ENCODE data around the gene NBEAL2. TPM values are rescaled to one million over a fixed set of nuclear protein-coding genes. Genes with fewer than 3 reads are reported as not detected.

The NBEAL2 gene
- total RNA-seq, 1 experiment from 2014 or later: 16.3 TPM

DNA sequence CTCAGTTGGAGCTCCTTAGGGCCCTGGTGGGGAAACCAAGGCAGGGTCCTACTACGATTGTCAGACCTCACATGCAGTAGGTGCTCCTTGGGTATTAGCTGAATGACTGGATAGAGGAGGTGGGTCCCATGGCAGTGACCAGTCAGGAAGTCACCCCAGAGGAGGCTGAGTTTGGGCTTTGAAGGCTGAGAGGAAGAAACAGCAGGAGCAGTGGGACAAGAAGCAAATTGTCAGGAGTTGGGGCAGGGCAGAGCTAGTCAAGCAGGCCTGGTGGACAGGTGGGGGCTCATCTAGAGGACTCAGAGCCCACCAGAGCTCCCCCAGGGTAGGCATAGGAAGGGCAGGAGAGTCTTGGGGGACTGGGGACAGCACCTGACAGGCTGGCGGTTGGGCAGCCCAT is 3.1 kb downstream of the NBEAL2 start:
- DNase-seq (ENCODE audit: extremely low read depth, low read depth): no peak

DNA sequence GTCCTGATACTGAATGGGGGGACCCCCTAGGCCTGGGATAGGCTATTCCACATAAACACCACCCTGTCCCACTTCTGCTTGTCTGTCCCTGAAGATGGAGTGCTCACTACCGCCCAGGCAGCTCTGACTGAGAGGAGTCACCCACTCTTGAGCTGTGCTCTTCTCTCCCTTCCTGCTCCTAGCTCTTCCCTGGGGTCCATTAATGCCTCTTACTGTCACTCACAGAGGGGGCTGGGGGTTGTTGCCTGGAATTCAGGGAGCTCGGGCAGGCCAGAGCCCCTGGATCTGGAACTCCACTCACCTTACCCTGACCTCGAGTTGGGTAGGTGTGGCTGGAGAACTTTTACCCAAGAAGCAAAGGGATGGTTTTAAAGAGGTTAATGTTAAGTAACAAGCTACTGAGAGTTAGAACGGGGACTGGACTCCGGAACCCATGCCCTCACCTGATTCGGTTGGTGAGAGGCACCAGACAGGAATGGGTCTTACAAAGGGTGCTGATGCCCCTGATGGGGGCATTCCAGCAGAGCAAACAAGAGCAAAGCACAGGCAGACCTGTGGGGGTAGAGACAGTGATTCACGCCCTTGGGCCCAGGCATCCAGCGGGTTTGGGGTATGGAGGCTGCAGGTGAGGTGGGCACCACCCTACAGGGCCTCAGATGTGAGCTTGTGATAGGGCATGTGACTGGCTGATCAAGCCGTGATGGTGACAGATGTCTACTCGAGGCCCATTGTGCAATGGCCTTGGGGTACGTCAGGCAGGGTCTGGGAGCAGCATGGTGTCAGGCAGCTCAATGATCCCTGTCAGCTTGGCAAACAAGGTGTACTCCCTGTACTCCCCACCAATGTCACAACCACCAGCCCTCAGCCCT is 5.4 kb downstream of the NBEAL2 start:
- DNase-seq (ENCODE audit: extremely low read depth, low read depth): no peak

DNA sequence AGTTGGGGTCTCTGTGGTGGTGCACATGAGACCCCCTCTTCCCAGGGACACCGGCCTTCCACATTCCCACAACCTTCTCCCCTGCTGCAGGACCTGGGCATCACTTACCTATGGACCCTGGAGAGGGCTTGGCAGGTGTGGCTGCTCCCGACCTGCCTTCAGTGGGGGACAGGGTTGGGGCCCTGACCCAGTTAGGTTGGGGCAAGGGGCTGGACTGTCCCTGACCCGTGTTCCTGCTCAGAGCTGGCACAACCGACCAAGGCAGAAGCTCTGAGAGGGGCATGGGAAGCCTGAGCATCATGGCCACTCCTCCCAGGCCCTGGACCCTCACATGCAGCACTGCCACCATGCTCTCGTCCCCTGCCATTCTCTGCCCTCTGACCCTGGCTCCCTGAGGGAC is 6.1 kb downstream of the NBEAL2 start:
- no peak for DNase-seq (ENCODE audit: extremely low read depth, low read depth)

DNA sequence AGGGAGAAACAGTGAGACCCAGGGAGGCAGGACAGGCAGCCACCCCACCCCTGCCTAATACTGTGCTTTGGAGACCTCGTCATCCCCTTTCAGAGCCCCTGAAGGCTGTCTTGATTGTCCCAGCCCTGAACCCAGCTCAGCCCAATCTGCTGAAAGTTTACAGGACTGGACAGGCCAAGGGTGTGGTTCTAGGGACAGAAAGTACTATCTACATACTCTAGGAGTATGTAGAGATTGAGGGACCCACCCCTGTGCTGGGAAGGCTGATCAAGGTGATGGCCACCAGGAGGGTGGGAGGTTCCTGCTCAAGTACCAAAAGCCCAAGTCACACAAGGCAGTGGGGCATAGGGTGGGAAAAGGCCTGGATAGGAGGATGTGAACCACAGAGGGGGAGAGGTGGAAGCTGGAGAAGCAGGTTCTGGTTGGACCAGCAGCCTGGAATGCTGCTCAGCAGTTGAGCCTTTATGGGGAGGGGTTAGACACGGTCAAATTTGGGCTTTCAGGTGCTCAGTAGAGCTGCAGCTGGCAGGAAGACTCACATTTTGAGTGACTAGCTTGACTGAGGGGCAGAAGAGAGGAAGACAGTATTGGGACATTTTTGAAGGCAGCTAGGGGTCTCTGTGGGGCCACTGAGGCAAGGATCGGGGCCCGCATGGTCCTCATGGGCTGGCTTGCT is 6.7 kb downstream of the NBEAL2 start:
- no peak for DNase-seq (ENCODE audit: extremely low read depth, low read depth)

DNA sequence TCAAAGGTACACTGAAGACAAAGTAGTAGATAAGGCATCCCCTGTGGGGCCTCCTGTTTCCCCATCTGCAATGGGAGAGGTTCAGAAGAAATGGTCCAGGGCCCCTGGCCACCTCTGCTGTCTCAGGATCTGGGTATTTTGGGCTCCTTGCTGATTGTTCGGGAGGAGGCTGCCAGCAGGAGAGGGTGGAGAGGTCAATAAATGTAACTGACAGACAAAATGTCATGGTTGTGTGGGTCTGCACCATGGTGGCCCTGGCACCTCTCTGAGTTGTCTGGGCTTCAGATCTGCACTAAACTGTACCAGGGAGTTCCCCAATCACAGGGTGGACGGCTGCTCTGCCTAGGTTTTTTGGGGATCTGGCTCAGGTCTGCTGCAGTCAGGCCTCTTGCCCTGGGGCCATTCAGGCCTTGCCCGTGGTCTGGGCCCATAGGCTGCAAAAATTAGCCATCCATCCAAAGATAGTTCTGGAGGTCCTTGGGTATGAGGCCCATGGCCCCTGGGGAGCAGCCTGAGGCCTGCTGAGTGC is 7.4 kb downstream of the NBEAL2 start:
- no peak for DNase-seq (ENCODE audit: extremely low read depth, low read depth)

DNA sequence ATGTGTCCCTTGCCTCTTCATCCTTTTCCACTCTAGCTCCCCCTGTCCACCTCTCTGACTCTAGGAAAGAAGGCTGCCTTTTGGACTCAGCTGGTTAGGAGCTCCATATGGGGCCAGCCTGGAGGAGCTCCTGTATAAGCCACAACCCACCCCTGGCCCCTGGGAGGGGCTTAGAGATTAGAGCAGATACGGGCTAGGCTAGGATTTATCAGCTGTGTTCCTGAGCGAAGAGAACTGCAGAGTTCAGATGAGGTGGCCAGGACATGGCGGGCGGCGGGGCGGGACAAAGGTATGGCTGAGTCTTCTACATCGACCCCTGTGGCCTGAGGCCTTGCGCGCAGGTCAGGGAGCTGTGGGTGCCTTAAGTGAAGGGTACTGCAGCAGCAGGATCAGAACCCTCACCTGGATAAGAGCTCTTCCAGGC is 7.9 kb downstream of the NBEAL2 start:
- no peak for DNase-seq (ENCODE audit: extremely low read depth, low read depth)

DNA sequence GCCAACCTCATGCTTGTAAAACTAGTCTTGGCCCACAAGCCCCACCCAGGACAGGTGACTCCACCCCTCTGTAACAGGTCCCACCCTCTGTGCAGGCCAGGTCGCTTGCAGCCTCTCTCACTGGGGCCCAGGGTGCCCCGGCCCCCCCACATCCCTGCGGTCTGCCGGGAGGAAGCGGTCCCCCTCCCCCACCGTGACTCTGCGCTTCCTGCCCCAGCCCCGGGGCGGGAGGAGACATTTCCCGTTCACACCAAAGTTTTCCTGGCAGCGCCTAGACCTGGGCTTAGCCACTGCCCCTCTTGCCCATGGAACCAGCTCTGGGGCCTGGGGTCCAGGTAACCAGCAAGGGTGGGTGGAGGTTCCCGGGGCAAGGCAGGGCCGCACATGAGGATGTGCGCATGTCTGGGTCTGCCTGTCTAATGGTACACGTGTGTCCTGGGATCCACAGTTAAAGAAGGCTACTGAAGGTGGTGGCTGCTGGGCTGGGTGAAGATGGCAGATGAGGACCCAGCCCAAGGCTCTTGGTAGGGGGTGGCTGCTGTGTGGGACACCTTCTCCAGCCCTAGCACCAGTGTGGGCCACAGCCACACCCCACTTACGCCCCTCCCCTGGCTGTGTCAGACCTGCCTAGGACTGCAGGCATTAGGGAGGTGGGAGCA is 8.4 kb downstream of the NBEAL2 start:
- DNase-seq (ENCODE audit: extremely low read depth, low read depth): peak; percentile 26

DNA sequence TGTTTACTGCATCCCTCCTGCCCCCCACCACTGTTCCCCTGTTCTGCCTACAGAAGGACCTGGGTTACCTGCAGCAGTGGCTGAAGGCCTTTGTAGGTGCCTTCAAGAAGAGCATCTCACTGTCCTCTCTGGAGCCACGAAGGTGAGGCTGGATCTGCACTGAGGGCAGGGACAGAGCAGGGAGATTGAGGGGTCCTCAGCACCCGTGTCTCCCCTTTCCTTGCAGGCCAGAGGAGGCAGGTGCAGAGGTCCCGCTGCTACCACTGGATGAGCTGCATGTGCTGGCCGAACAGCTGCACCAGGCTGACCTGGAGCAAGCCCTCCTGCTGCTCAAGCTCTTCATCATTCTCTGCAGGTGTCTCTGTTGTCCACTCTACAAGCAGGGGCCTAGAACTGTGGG is 9.2 kb downstream of the NBEAL2 start:
- DNase-seq (ENCODE audit: extremely low read depth, low read depth): no peak

DNA sequence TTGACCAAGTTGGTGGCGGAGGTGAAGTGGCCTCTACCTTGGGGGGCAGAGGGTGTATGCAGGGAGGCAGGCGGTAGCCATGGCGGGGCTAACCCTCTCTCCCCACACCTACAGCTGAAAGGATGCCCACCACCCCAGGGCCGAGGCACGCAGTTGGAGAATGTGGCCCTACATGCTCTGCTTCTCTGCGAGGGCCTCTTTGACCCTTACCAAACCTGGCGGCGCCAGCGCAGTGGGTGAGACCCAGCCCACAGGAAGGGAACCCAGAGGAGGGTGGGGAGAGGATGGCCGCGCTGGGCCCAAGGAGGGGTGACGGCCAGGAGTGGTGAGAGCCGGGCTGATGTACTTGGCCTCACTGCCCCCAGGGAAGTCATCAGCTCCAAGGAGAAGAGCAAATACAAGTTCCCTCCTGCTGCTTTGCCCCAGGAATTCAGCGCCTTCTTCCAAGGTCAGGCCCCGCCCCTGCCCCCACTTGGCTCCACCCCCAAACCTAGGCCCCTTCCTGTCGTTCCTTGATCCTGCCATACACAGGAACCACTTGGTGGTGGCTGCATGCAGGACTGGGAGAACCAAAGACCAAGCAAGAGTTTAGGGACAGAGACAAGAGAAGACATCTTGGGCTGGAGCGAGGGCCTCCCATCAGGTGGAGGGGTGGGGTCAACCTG is 9.8 kb downstream of the NBEAL2 start:
- DNase-seq (ENCODE audit: extremely low read depth, low read depth): no peak

DNA sequence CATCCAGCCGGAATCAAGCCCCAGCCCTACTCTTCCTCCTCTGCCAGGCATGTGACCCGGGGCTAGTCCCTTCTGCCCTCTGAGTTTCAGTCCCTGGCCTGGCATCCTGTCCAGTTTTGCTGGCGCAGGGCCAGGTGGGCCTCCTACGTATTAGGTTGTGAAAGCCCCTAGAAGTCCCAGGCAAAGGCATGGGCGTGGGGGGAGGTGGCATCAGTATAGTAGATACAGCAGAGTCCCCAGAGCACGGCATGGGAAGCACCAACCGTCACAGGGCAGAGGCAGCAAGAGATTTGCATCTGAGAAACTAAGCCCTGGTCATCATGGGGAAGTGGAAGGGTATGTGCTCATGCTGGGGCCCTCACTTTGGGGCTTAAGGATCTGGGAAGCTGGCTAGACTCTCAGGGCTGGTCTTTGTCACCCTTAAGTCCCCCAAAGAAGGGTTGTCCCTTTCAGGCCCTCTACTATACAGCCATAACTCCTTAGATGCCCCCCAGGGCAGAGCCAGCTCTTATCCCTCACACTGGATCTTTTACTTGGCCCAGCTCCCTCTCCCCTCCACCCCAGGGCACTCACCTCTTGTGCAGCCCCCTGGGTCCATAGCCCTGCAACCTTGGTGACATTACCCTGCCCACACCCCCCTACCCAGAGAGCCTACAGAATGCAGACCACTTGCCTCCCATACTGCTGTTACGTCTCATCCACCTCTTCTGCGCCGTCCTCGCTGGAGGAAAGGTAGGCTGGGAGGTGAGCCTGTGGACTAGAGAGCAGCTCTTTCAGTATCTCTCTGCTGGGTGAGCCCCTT is 11.3 kb downstream of the NBEAL2 start:
- DNase-seq (ENCODE audit: extremely low read depth, low read depth): no peak

DNA sequence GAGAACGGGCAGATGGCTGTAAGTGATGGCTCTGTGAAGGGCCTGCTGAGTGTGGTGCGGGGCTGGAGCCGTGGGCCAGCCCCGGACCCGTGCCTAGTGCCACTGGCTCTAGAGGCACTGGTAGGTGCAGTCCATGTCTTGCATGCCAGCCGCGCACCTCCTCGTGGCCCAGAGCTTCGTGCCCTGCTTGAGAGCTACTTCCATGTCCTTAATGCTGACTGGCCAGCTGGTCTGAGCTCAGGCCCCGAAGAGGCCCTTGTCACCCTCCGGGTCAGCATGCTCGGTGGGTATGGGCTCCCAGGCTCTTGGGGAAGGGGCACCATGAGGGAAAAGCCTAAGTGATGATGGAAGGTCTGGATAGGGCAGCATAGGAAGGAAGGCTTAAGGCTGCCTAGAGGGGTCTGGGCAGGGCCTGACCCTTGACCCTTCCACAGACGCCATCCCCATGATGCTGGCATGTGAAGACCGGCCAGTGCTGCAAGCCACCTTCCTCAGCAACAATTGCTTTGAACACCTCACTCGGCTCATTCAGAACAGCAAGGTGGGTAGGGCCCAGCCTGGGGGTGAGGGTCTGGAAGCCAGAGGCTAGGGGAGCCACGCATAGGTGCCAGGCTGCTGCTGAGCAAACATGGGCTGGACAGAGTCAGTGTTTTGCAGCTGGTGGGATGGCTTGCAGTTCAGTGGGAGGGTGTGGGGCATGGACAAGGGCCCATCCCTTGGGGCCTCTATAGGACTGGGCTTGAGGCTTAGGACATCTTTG is 12.1 kb downstream of the NBEAL2 start:
- no peak for DNase-seq (ENCODE audit: extremely low read depth, low read depth)

DNA sequence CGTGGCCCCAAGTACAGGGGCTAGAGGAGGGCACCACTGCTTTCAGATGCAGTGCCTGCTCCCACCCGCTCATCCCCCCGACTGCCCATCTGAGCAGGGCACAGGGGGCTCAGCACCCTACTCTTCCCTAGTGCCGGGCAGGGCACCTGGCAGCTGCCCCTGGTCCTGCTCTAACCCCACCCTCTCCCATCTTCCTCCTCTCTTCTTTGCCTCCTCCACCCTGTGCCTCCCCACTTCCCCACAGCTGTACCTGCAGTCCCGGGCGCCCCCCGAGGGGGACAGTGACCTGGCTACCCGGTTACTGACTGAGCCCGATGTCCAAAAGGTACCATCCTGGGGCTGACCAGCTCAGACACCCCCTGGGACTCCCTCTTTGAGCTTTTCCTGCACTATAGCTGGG is 12.8 kb downstream of the NBEAL2 start:
- DNase-seq (ENCODE audit: extremely low read depth, low read depth): no peak

DNA sequence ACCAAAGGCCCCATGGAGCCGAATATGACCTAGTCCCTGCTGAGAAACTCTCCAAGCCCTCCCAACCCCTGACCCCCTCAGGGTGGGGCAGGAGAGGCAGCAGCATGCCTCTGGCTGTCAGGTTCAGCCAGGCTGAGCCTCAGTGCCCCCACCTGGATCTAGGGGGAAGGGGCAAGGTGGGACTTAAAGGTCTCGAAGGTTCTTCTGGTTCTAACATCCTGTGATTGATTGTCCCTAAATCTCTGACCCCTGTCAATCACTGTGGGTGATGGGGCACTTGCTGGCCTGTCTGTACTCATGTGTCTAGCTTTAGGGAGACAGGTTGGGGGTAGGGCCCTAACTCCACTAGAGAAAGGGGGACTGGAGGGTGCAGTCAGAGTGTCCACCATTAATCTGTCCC is 13.8 kb downstream of the NBEAL2 start:
- no peak for DNase-seq (ENCODE audit: extremely low read depth, low read depth)

DNA sequence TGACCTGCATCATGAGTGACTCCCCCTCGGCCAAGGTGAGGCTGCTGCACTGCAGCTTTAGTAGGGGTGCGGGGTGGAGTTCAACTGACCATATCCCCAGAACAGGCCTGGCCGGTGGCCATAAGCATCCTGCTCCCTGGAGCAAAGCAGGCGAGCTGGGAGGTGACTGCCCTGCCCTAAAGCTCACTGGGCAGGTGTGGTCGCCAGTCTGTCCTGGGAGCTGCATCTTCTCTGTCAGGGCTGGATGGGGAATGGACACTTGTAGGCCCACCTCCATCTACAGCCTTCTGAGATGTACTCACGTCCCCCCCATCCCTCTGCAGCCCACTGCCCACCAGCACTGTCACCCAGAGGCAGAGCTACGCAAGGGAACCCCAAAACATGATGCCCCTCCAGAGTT is 14.5 kb downstream of the NBEAL2 start:
- DNase-seq (ENCODE audit: extremely low read depth, low read depth): no peak

DNA sequence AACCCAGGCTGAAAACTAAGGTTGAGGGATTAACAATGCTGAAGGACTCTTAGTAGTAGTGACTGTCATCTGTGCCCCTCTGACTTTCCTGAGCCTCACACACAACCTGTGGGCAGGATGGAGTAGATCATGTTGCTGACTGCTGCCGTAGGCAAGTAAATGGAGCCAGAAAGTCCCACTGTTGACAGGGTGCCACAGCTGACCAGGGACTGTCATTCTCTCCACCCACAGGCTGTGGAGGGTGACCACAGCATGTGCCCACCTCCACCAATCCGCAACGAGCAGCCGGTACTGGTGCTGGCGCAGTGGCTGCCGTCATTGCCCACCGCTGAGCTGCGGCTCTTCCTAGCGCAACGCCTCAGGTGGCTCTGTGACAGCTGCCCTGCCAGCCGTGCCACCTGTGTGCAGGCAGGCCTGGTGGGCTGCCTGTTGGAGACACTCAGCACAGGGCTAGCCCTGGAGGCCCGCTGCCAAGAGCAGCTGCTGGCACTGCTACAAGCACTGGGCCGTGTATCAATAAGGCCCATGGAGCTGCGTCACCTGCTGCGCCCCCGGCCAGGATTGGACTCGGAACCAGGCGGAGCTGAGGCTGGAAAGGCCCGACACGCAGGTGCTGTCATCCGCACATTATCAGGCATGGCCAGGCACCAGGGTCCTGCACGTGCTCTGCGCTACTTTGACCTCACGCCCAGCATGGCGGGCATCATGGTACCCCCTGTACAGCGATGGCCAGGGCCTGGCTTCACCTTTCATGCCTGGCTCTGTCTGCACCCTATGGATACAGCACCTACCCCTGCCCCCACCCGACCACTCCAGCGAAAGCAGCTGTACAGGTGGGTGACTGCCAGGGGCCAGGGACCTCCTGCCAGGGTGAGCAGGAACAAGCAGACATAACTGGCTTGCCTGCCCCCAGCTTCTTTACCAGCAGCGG is 15.6 kb downstream of the NBEAL2 start:
- no peak for DNase-seq (ENCODE audit: extremely low read depth, low read depth)

DNA sequence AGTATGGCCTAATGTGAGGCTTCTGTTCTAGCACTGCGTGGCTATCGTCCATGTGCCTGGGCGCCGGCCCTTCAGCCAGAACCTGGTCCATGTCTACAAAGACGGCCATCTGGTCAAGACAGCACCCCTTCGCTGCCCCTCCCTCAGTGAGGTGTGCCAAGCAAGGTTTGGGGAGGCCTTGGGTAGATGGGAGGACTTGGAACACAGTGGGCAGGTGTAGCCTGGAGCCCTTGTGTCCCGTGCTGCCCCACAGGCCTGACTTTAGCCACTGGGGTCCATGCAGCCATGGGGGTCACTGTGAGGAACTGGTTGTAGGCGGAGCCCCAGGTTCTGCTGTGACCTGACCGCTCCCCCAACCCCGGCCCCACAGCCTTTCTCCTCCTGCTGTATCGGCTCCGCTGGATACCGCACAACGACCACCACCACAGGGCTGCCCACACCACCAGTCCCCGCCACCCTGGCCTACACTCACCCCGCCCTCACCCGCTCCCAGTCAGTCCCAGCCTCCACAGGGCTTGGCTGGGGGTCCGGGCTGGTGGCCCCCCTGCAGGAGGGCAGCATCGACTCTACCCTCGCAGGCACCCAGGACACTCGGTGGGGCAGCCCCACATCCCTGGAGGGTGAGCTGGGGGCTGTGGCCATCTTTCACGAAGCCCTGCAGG is 16.6 kb downstream of the NBEAL2 start:
- DNase-seq (ENCODE audit: extremely low read depth, low read depth): no peak

DNA sequence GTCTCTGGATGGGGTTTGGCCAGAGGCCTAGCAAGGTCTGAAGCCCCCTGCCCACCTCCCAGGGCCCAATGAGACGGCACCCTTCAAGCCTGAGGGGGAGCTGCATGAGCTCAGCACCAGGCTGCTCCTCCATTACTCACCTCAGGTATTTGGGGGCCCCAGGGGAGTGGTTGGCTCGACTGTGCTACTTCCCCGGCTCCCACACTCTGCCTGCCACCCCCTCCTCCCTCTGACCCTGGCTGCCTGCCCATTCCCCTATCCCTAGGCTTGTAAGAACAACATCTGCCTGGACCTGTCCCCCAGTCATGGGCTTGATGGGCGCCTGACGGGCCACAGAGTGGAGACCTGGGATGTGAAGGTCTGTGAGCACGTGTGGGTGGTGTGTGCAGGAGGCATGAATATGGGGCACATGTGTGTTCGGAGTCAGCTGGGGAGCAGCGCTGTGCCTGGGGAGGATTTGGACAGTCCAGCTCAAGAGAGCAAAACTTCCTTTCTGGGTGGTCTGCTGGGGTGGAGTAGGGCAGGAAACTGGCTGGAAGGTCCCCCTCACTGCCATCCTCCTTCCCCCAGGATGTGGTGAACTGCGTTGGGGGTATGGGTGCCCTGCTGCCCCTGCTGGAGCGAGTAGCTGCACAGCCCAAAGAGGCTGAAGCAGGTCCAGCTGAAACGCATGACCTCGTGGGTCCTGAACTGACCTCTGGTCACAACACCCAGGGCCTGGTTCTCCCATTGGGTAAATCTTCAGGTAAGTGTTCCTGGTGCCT is 17.4 kb downstream of the NBEAL2 start:
- no peak for DNase-seq (ENCODE audit: extremely low read depth, low read depth)

Measured in NCI-H460 (cell line).